Psoas muscle (tissue), 8 donors: ENCODE results near the gene ZNF490. TPM values are rescaled to one million over a fixed set of nuclear protein-coding genes. Genes with fewer than 3 reads are reported as not detected.

Source experiments
- ATAC-seq, 4 donors: fragments of 200-7000 bp; cut with Tn5 transposase; one replicate each; pipeline ENCODE4 v1.9.1; 2020; ENCODE audit warnings: moderate library complexity in 3 of 4, mild to moderate bottlenecking in 2 of 4
- DNase-seq, 2 donors: peaks; one replicate each; pipeline ENCODE4 v3.0.0-alpha.2; 2020
- H3K27ac ChIP-seq: fragments of 200-600 bp; one replicate; pipeline ENCODE4 v1.8.0; 2022
- H3K27me3 ChIP-seq, 3 donors: fragments of 200-600 bp in 1 of 3; one replicate each; pipeline versions ENCODE4 v1.6.1 to v1.8.0; 2013 to 2022; ENCODE audit warnings: low read length in 2 of 3, mild to moderate bottlenecking in 2 of 3, moderate library complexity in 1 of 3; ENCODE audit not compliant: insufficient read depth in 3 of 3
- H3K36me3 ChIP-seq, 2 donors: fragments of 200-600 bp in 1 of 2; one replicate each; pipeline versions ENCODE4 v1.6.1 to v1.8.0; 2013 to 2022; ENCODE audit warnings: low read depth in 1 of 2, mild to moderate bottlenecking in 1 of 2, moderate library complexity in 1 of 2; ENCODE audit not compliant: insufficient read depth in 1 of 2
- H3K4me1 ChIP-seq: fragments of 200-600 bp; one replicate; pipeline ENCODE4 v1.8.0; 2022
- H3K4me3 ChIP-seq: fragments of 200-600 bp; one replicate; pipeline ENCODE4 v1.8.0; 2022; ENCODE audit warnings: mild to moderate bottlenecking
- H3K9me3 ChIP-seq: fragments of 200-600 bp; one replicate; pipeline ENCODE4 v1.8.0; 2022
- CTCF ChIP-seq: fragments of 200-600 bp; IDR thresholded peaks from one replicate; pipeline ENCODE4 v1.8.0; 2022; ENCODE audit warnings: antibody characterized with exemption
- WGBS, 3 donors: extraction: QIAGEN DNeasy Blood & Tissue Kit; methylation state at CpG; one replicate each; pipeline versions ENCODE4 v1.1.6 to v1.1.7; 2013; 5-methylcytosine and 5-hydroxymethylcytosine counted together
- intact Hi-C, 2 donors: fragments of 100-400 bp; cut with DNase I; formaldehyde crosslinking; loops; one replicate each; pipeline versions ENCODE4 v1.11.0 to v1.14.2; 2022
- long read RNA-seq, 2 donors: library from polyadenylated mRNA; unstranded; transcript quantifications; one replicate each; pipeline ENCODE4 v2.0.0, GENCODE V29; 2021
- polyA plus RNA-seq, 3 donors: library from polyadenylated mRNA; stranded (reverse); fragments of 200-250 nt; gene quantifications; one replicate each; pipeline ENCODE4 v1.2.3, GENCODE V29; 2013
- total RNA-seq, 4 donors: library from RNA; stranded (reverse); fragmentation: NEBNext Ultra II Directional in 2 of 4; extraction: Animal tissue kit (Norgen Biotek cat#: 25700) in 2 of 4; gene quantifications; one replicate each; pipeline versions ENCODE4 v1.2.1 to v1.2.4, GENCODE V29; 2021 to 2023
- donor health status: healthy with polysubstance abuse.
- donor health status: DM: no; HTN: no; CAD: no; lungs with moderate emphysema.
- donor health status: Bipolar disorder and iron deficiency.
- donor health status: healthy.
- donor health status: DM: yes; HTN: yes; CAD: no.
- donor health status: DM: no; HTN: no; CAD: no.
- donor health status: DM: no; HTN: no; CAD: no.
- donor health status: DM: yes; HTN: yes; CAD: no.

Gene ZNF490
- 1 to 10 TPM; 1.6 to 4.9 (median 2.9) TPM for total RNA-seq
- 1 to 10 TPM in 1 of 3 donors, under 1 TPM in 2; 0.17 to 1.8 (median 0.27) TPM for polyA plus RNA-seq
- long read RNA-seq, donor 1, result 0 reads
- long read RNA-seq, donor 2, partial matches to known transcripts, result 0 of 3 reads
- long read RNA-seq, donor 2, other reads (novel, unspliced or antisense), result 3 of 3 reads

GRCh38 chr19:12610540-12611360 is at the start of gene ZNF490, which contains the start of gene ZNF791:
TSS of gene ZNF490 (minus strand) at chr19:12610813. CDS start at chr19:12610680, 133 bp downstream.
TSS of gene ZNF791 (plus strand) at chr19:12610920. CDS start at chr19:12611080, 160 bp downstream.
- ATAC-seq (peak; percentile 98 to 100 (median 99)), DNase-seq (peak; percentile 97 to 99)
- WGBS, 3 donors, result 0 to 1% (median 0%) methylated on average over 58 to 61 of the region's 61 CpGs
- Histone ChIP-seq H3K36me3 (peaks cover 0 to 58% of the 10 kb centered on the region in 2 donors), H3K4me3 (peak within 1 kb of the TSS; percentile 100), H3K27ac (peak within 1 kb of the TSS; percentile 100), H3K4me1 (peaks cover 37% of the 10 kb centered on the region), H3K9me3 (no peaks in the 10 kb centered on the region), H3K27me3 (no peaks in the 10 kb centered on the region)
- intact Hi-C loops, result loop anchor here in 1 of 2 donors (1.0 kb wide), 1 partner anchor 59 kb away; the partner anchor contains the start of gene ZNF564
- no peak for TF ChIP-seq CTCF

- H3K9me3 ChIP-seq, result no peaks in the 10 kb centered on the region
- no peaks in the 10 kb centered on the region for H3K27me3 ChIP-seq
- no peak for TF ChIP-seq CTCF
- H3K27ac ChIP-seq, result no peak overlapping the region
- WGBS, 3 donors, result 93 to 96% (median 95%) methylated on average over 20 to 22 of the region's 22 CpGs
- H3K4me1 ChIP-seq, result no peaks in the 10 kb centered on the region
- intact Hi-C loops, result no loop called here
- H3K4me3 ChIP-seq, result no peak overlapping the region
- ATAC-seq (peak in 1 of 4 donors; percentile 20), DNase-seq (peak in 1 of 2 donors; percentile 39)
- H3K36me3 ChIP-seq, result peaks cover 5 to 91% of the 10 kb centered on the region in 2 donors
Measured at GRCh38 chr19:12657966-12658365, 47.4 kb upstream of the ZNF490 start.

- ATAC-seq (peak in 3 of 4 donors; percentile 23 to 33 (median 26)), DNase-seq (no peak)
- Histone ChIP-seq H3K4me3 (no peak overlapping the region), H3K4me1 (no peaks in the 10 kb centered on the region), H3K27me3 (no peaks in the 10 kb centered on the region), H3K27ac (no peak overlapping the region), H3K9me3 (no peaks in the 10 kb centered on the region), H3K36me3 (peaks cover 5 to 85% of the 10 kb centered on the region in 2 donors)
- 64 to 75% (median 72%) methylated on average over 45 to 50 of the region's 50 CpGs for WGBS, 3 donors
- TF ChIP-seq CTCF, result no peak
- intact Hi-C loops, result no loop called here
Measured at GRCh38 chr19:12656899-12657571, 46.4 kb upstream of the ZNF490 start.

- no peak overlapping the region for H3K4me3 ChIP-seq
- H3K27ac ChIP-seq, result no peak overlapping the region
- ATAC-seq (no peak), DNase-seq (no peak)
- intact Hi-C loops, result no loop called here
- no peak for TF ChIP-seq CTCF
- peaks cover 5 to 82% of the 10 kb centered on the region in 2 donors for H3K36me3 ChIP-seq
- no peaks in the 10 kb centered on the region for H3K27me3 ChIP-seq
- no peaks in the 10 kb centered on the region for H3K9me3 ChIP-seq
- WGBS, 3 donors, result 92 to 95% (median 94%) methylated on average over 8 of the region's 8 CpGs
- no peaks in the 10 kb centered on the region for H3K4me1 ChIP-seq
Measured at GRCh38 chr19:12655546-12655945, 44.9 kb upstream of the ZNF490 start.
